Panc1 (cell line): Measurements from ENCODE around the gene BMP8B.
"Not testable (repeated sequence)": the region's sequence is repeated elsewhere in the genome, so short reads cannot be mapped to it uniquely, and the experiment has no call there.

Experiments used
- CTCF ChIP-seq: fragments of 450-650 bp; IDR thresholded peaks from 2 replicates; pipeline ENCODE4 v1.5.1; 2017; ENCODE audit warnings: mild to moderate bottlenecking
- POLR2AphosphoS5 ChIP-seq: IDR thresholded peaks from 2 replicates; pipeline ENCODE4 v1.6.1; 2012; ENCODE audit warnings: mild to moderate bottlenecking, low read depth, low read length, moderate library complexity
- SIN3A ChIP-seq: IDR thresholded peaks from 2 replicates; pipeline ENCODE4 v1.6.1; 2012; ENCODE audit warnings: low read depth, mild to moderate bottlenecking, low read length, moderate library complexity, borderline replicate concordance; ENCODE audit not compliant: insufficient read depth
- TCF7L2 ChIP-seq: IDR thresholded peaks from 2 replicates; pipeline ENCODE4 v1.6.1; 2011; ENCODE audit warnings: mild to moderate bottlenecking, low read depth, low read length, inconsistent platforms
- TF ChIP-seq, protein P1 (sequence below), 2 experiments: IDR thresholded peaks; 2 replicates each; pipeline ENCODE4 v1.6.1; 2011 to 2012; ENCODE audit warnings: low read depth in 2 of 2, control low read depth in 1 of 2, low read length in 1 of 2, mild to moderate bottlenecking in 1 of 2, moderate library complexity in 1 of 2; ENCODE audit not compliant: insufficient read depth in 1 of 2

DNA sequence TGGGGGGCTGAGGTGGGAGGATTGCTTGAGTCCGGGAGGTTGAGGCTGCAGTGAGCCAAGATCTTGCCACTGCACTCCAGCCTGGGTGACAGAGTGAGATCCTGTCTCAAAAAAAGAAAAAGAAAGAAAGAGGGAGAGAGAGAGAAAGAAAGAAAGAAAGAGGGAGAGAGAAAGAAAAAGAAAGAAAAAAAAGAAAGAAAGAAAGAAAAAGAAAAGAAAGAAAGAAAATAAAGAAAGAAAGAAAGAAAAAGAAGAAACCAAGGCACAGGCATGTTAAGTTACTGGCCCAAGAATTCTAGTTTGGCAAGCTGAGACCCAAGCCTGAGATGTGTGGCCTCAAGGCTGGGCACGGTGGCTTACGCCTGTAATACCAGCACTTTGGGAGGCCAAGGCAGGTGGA is 34.8 kb upstream of the BMP8B start:
- not testable (repeated sequence) for TF ChIP-seq TCF7L2, CTCF, POLR2AphosphoS5, SIN3A
- TF ChIP-seq, protein P1, sequence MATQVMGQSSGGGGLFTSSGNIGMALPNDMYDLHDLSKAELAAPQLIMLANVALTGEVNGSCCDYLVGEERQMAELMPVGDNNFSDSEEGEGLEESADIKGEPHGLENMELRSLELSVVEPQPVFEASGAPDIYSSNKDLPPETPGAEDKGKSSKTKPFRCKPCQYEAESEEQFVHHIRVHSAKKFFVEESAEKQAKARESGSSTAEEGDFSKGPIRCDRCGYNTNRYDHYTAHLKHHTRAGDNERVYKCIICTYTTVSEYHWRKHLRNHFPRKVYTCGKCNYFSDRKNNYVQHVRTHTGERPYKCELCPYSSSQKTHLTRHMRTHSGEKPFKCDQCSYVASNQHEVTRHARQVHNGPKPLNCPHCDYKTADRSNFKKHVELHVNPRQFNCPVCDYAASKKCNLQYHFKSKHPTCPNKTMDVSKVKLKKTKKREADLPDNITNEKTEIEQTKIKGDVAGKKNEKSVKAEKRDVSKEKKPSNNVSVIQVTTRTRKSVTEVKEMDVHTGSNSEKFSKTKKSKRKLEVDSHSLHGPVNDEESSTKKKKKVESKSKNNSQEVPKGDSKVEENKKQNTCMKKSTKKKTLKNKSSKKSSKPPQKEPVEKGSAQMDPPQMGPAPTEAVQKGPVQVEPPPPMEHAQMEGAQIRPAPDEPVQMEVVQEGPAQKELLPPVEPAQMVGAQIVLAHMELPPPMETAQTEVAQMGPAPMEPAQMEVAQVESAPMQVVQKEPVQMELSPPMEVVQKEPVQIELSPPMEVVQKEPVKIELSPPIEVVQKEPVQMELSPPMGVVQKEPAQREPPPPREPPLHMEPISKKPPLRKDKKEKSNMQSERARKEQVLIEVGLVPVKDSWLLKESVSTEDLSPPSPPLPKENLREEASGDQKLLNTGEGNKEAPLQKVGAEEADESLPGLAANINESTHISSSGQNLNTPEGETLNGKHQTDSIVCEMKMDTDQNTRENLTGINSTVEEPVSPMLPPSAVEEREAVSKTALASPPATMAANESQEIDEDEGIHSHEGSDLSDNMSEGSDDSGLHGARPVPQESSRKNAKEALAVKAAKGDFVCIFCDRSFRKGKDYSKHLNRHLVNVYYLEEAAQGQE (IDR thresholded peaks at IDR 0.05; ENCODE audit: insufficient read depth in 1 of 2, low read depth in 2 of 2, low read length in 1 of 2): not testable (repeated sequence)
